Trophoblast cell (in vitro differentiated cells and primary cell): ENCODE data around the gene NEB.

ENCODE experiments used
- DNase-seq, 2 donors: peaks; one replicate each; pipeline ENCODE4 v3.0.0-alpha.2; 2016
- H2AFZ ChIP-seq: 2 replicates; pipeline ENCODE4 v1.6.1; 2013; ENCODE audit warnings: low read length, moderate library complexity, mild to moderate bottlenecking; ENCODE audit not compliant: insufficient read depth, poor library complexity
- H2AK5ac ChIP-seq: 2 replicates; pipeline ENCODE4 v1.6.1; 2013; ENCODE audit warnings: mild to moderate bottlenecking, low read length
- H2BK120ac ChIP-seq: 2 replicates; pipeline ENCODE4 v1.6.1; 2013; ENCODE audit warnings: low read length, mild to moderate bottlenecking, moderate library complexity; ENCODE audit not compliant: insufficient read depth, poor library complexity
- H2BK12ac ChIP-seq: 2 replicates; pipeline ENCODE4 v1.6.1; 2013; ENCODE audit warnings: mild to moderate bottlenecking, low read length, moderate library complexity
- H2BK5ac ChIP-seq: 2 replicates; pipeline ENCODE4 v1.6.1; 2013; ENCODE audit warnings: low read length, low read depth, moderate library complexity, mild to moderate bottlenecking; ENCODE audit not compliant: poor library complexity
- H3K14ac ChIP-seq: 2 replicates; pipeline ENCODE4 v1.6.1; 2013; ENCODE audit warnings: mild to moderate bottlenecking, low read length
- H3K18ac ChIP-seq: 2 replicates; pipeline ENCODE4 v1.6.1; 2013; ENCODE audit warnings: mild to moderate bottlenecking, low read length
- H3K23ac ChIP-seq: 2 replicates; pipeline ENCODE4 v1.6.1; 2013; ENCODE audit warnings: low read length
- H3K27ac ChIP-seq: 2 replicates; pipeline ENCODE4 v1.5.1; 2013; ENCODE audit warnings: low read depth, mild to moderate bottlenecking, inconsistent platforms, low read length, moderate library complexity
- H3K27me3 ChIP-seq: 2 replicates; pipeline ENCODE4 v1.6.1; 2013; ENCODE audit warnings: inconsistent platforms, mild to moderate bottlenecking, low read length, moderate library complexity; ENCODE audit not compliant: insufficient read depth
- H3K36me3 ChIP-seq, 2 experiments: 1 replicate in 1 of 2; 2 replicates in 1 of 2; pipeline ENCODE4 v1.6.1; 2013; ENCODE audit warnings: low read length in 2 of 2, mild to moderate bottlenecking in 2 of 2, moderate library complexity in 1 of 2; ENCODE audit not compliant: insufficient read depth in 2 of 2, control insufficient read depth in 1 of 2
- H3K4ac ChIP-seq: 2 replicates; pipeline ENCODE4 v1.6.1; 2013; ENCODE audit warnings: low read depth, mild to moderate bottlenecking, low read length, moderate library complexity
- H3K4me1 ChIP-seq, 2 experiments: 1 replicate in 1 of 2; 2 replicates in 1 of 2; pipeline ENCODE4 v1.6.1; 2013; ENCODE audit warnings: low read length in 2 of 2, mild to moderate bottlenecking in 2 of 2, moderate library complexity in 1 of 2; ENCODE audit not compliant: insufficient read depth in 2 of 2, control insufficient read depth in 1 of 2
- H3K4me2 ChIP-seq: 2 replicates; pipeline ENCODE4 v1.6.1; 2013; ENCODE audit warnings: inconsistent platforms, mild to moderate bottlenecking, low read length, moderate library complexity
- H3K4me3 ChIP-seq: 2 replicates; pipeline ENCODE4 v1.5.1; 2013; ENCODE audit warnings: mild to moderate bottlenecking, low read depth, low read length, inconsistent platforms
- H3K79me1 ChIP-seq: one replicate; pipeline ENCODE4 v1.6.1; 2013; ENCODE audit warnings: low read length
- H3K79me2 ChIP-seq: 2 replicates; pipeline ENCODE4 v1.6.1; 2013; ENCODE audit warnings: low read length, mild to moderate bottlenecking; ENCODE audit not compliant: control insufficient read depth, insufficient read depth, poor library complexity
- H3K9ac ChIP-seq: 2 replicates; pipeline ENCODE4 v1.6.1; 2013; ENCODE audit warnings: mild to moderate bottlenecking, low read length
- H3K9me3 ChIP-seq: 2 replicates; pipeline ENCODE4 v1.6.1; 2013; ENCODE audit warnings: low read depth, mild to moderate bottlenecking, control low read depth, inconsistent platforms, low read length; ENCODE audit not compliant: insufficient read depth
- H4K12ac ChIP-seq: 2 replicates; pipeline ENCODE4 v1.6.1; 2013; ENCODE audit warnings: low read depth, mild to moderate bottlenecking, low read length, moderate library complexity
- H4K8ac ChIP-seq: 2 replicates; pipeline ENCODE4 v1.6.1; 2013; ENCODE audit warnings: low read depth, mild to moderate bottlenecking, low read length, moderate library complexity
- H4K91ac ChIP-seq: one replicate; pipeline ENCODE4 v1.6.1; 2013; ENCODE audit warnings: low read depth, mild to moderate bottlenecking, low read length, moderate library complexity
- WGBS: extraction: QIAGEN DNeasy Blood & Tissue Kit; methylation state at CpG from one replicate; pipeline ENCODE4 v1.1.7; 2013; ENCODE audit warnings: missing lambda C conversion rate; ENCODE audit not compliant: insufficient read length, insufficient coverage; ENCODE audit errors: extremely low coverage; 5-methylcytosine and 5-hydroxymethylcytosine counted together

NEB gene

GRCh38 chr2:151465771-151466170 lies 268.5 kb downstream of the NEB start:
- Histone ChIP-seq H3K79me1 (no peaks in the 10 kb centered on the region), H3K4me1 (no peaks in the 10 kb centered on the region), H2AFZ (no peak overlapping the region), H4K8ac (no peak overlapping the region), H3K9ac (no peak overlapping the region), H3K14ac (no peak overlapping the region), H2BK5ac (no peak overlapping the region), H2AK5ac (no peak overlapping the region), H3K27me3 (no peaks in the 10 kb centered on the region), H2BK12ac (no peak overlapping the region), H3K4me2 (no peak overlapping the region), H3K18ac (no peak overlapping the region), H2BK120ac (no peak overlapping the region), H3K79me2 (no peaks in the 10 kb centered on the region), H3K4me3 (no peak overlapping the region), H4K12ac (no peak overlapping the region), H3K23ac (no peak overlapping the region), H4K91ac (no peak overlapping the region), H3K36me3 (peaks cover 13 to 16% of the 10 kb centered on the region in 2 experiments), H3K27ac (no peak overlapping the region), H3K9me3 (no peaks in the 10 kb centered on the region), H3K4ac (no peak overlapping the region)
- WGBS: no CpG with 5 or more reads among the region's 3 CpGs
- DNase-seq: no peak

GRCh38 chr2:151459358-151459757 lies 274.9 kb downstream of the NEB start:
- Histone ChIP-seq H3K18ac (no peak overlapping the region), H3K14ac (no peak overlapping the region), H3K23ac (no peak overlapping the region), H3K4ac (no peak overlapping the region), H3K4me1 (no peaks in the 10 kb centered on the region), H3K27ac (no peak overlapping the region), H3K9ac (no peak overlapping the region), H2AK5ac (no peak overlapping the region), H4K12ac (no peak overlapping the region), H4K8ac (no peak overlapping the region), H2BK120ac (no peak overlapping the region), H3K4me3 (no peak overlapping the region), H3K27me3 (no peaks in the 10 kb centered on the region), H2AFZ (no peak overlapping the region), H2BK12ac (no peak overlapping the region), H3K79me2 (no peaks in the 10 kb centered on the region), H3K36me3 (peaks cover 11 to 14% of the 10 kb centered on the region in 2 experiments), H3K4me2 (no peak overlapping the region), H4K91ac (no peak overlapping the region), H3K9me3 (no peaks in the 10 kb centered on the region), H2BK5ac (no peak overlapping the region), H3K79me1 (no peaks in the 10 kb centered on the region)
- DNase-seq: no peak
- WGBS: no CpG with 5 or more reads among the region's 1 CpG

- H4K91ac ChIP-seq: no peak overlapping the region
These were observed 295.1 kb downstream of the NEB start for GRCh38 chr2:151439127-151439526.

GRCh38 chr2:151438506-151438905 lies 295.8 kb downstream of the NEB start:
- Histone ChIP-seq H3K36me3 (peaks cover 30 to 35% of the 10 kb centered on the region in 2 experiments), H4K8ac (no peak overlapping the region), H4K12ac (no peak overlapping the region), H2BK120ac (no peak overlapping the region), H3K4ac (no peak overlapping the region), H3K27ac (no peak overlapping the region), H2AFZ (no peak overlapping the region), H2BK12ac (no peak overlapping the region), H3K79me2 (no peaks in the 10 kb centered on the region), H3K27me3 (no peaks in the 10 kb centered on the region), H3K4me3 (no peak overlapping the region), H3K4me1 (no peaks in the 10 kb centered on the region), H3K9ac (no peak overlapping the region), H2AK5ac (no peak overlapping the region), H3K23ac (no peak overlapping the region), H3K14ac (no peak overlapping the region), H3K79me1 (no peaks in the 10 kb centered on the region), H3K9me3 (no peaks in the 10 kb centered on the region), H2BK5ac (no peak overlapping the region), H4K91ac (no peak overlapping the region), H3K4me2 (no peak overlapping the region), H3K18ac (no peak overlapping the region)
- WGBS: no CpG with 5 or more reads among the region's 4 CpGs
- no peak for DNase-seq

More at GRCh38 chr2:151439127-151439526, 295.1 kb downstream of the NEB start:
- no peak overlapping the region for H2BK5ac ChIP-seq
- H3K4ac ChIP-seq: no peak overlapping the region
- no peak overlapping the region for H2AFZ ChIP-seq
- no peaks in the 10 kb centered on the region for H3K79me2 ChIP-seq
- no peak overlapping the region for H2AK5ac ChIP-seq
- no peaks in the 10 kb centered on the region for H3K9me3 ChIP-seq
- peaks cover 30 to 31% of the 10 kb centered on the region in 2 experiments for H3K36me3 ChIP-seq
- DNase-seq: no peak
- H4K8ac ChIP-seq: no peak overlapping the region
- H3K18ac ChIP-seq: no peak overlapping the region
- H3K4me3 ChIP-seq: no peak overlapping the region
- no peak overlapping the region for H4K12ac ChIP-seq
- no peak overlapping the region for H3K27ac ChIP-seq
- WGBS: no CpG with 5 or more reads among the region's 13 CpGs
- H3K79me1 ChIP-seq: no peaks in the 10 kb centered on the region
- H3K23ac ChIP-seq: no peak overlapping the region
- H2BK12ac ChIP-seq: no peak overlapping the region
- H3K14ac ChIP-seq: no peak overlapping the region
- no peaks in the 10 kb centered on the region for H3K27me3 ChIP-seq
- H3K9ac ChIP-seq: no peak overlapping the region
- H2BK120ac ChIP-seq: no peak overlapping the region
- H3K4me2 ChIP-seq: no peak overlapping the region
- H3K4me1 ChIP-seq: no peaks in the 10 kb centered on the region
